Liver (tissue), 9 donors: ENCODE measurements around the gene HHAT. TPM values are rescaled to one million over a fixed set of nuclear protein-coding genes. Genes with fewer than 3 reads are reported as not detected.

Experiments
- DNase-seq: peaks from one replicate; pipeline ENCODE4 v3.0.0-alpha.2; 2017; ENCODE audit warnings: low spot score
- H3K27ac ChIP-seq, 2 donors: one replicate each; pipeline ENCODE4 v1.7.0; 2013; ENCODE audit warnings: inconsistent platforms in 2 of 2, low read length in 2 of 2, control low read depth in 1 of 2, low read depth in 1 of 2, mild to moderate bottlenecking in 1 of 2
- H3K27me3 ChIP-seq, 4 donors: one replicate each; pipeline versions ENCODE4 v1.6.1 to v1.7.0; 2013; ENCODE audit warnings: low read length in 3 of 4, inconsistent platforms in 1 of 4, mild to moderate bottlenecking in 1 of 4, moderate library complexity in 1 of 4; ENCODE audit not compliant: control insufficient read depth in 4 of 4, insufficient read depth in 4 of 4
- H3K36me3 ChIP-seq, 4 donors: one replicate each; pipeline versions ENCODE4 v1.6.1 to v1.7.0; 2013; ENCODE audit warnings: low read length in 3 of 4, mild to moderate bottlenecking in 3 of 4, low read depth in 1 of 4, moderate library complexity in 1 of 4; ENCODE audit not compliant: control insufficient read depth in 4 of 4, insufficient read depth in 3 of 4
- H3K4me1 ChIP-seq, 4 donors: one replicate each; pipeline versions ENCODE4 v1.6.1 to v1.7.0; 2013; ENCODE audit warnings: low read length in 3 of 4, mild to moderate bottlenecking in 3 of 4, moderate library complexity in 1 of 4; ENCODE audit not compliant: control insufficient read depth in 4 of 4, insufficient read depth in 4 of 4
- H3K4me3 ChIP-seq, 3 donors: one replicate each; pipeline versions ENCODE4 v1.6.1 to v1.7.0; 2013; ENCODE audit warnings: low read length in 3 of 3, control low read depth in 1 of 3, low read depth in 1 of 3, mild to moderate bottlenecking in 1 of 3
- H3K9ac ChIP-seq, 2 donors: one replicate each; pipeline ENCODE4 v1.7.0; 2013; ENCODE audit warnings: low read length in 2 of 2, mild to moderate bottlenecking in 2 of 2, moderate library complexity in 2 of 2, control low read depth in 1 of 2, low read depth in 1 of 2
- H3K9me3 ChIP-seq, 4 donors: one replicate each; pipeline versions ENCODE4 v1.6.1 to v1.7.0; 2013; ENCODE audit warnings: low read length in 3 of 4; ENCODE audit not compliant: control insufficient read depth in 4 of 4
- ATF3 ChIP-seq: IDR thresholded peaks from 2 replicates; pipeline ENCODE4 v1.6.1; 2016; ENCODE audit warnings: antibody characterized with exemption
- CTCF ChIP-seq: fragments of 150-350 bp; IDR thresholded peaks from 2 replicates; pipeline ENCODE4 v1.5.1; 2017; ENCODE audit warnings: improper control_type of control experiment, low read depth, low read length; ENCODE audit not compliant: missing input control
- EGR1 ChIP-seq, 2 donors: IDR thresholded peaks; 2 replicates each; pipeline ENCODE4 v1.6.1; 2016 to 2018; ENCODE audit warnings: antibody characterized with exemption in 2 of 2, low read depth in 2 of 2
- FOXA1 ChIP-seq: IDR thresholded peaks from 2 replicates; pipeline ENCODE4 v1.6.1; 2016; ENCODE audit warnings: antibody characterized with exemption
- FOXA2 ChIP-seq: IDR thresholded peaks from 2 replicates; pipeline ENCODE4 v1.6.1; 2016; ENCODE audit warnings: antibody characterized with exemption
- GABPA ChIP-seq, 2 donors: IDR thresholded peaks in 1 of 2; conservative IDR thresholded peaks in 1 of 2; 2 replicates each; pipeline ENCODE4 v1.6.1; 2016; ENCODE audit warnings: antibody characterized with exemption in 2 of 2, mild to moderate bottlenecking in 1 of 2, moderate library complexity in 1 of 2
- HNF4A ChIP-seq, 2 donors: conservative IDR thresholded peaks; 2 replicates each; pipeline ENCODE4 v1.6.1; 2016; ENCODE audit warnings: antibody characterized with exemption in 2 of 2, mild to moderate bottlenecking in 2 of 2
- HNF4G ChIP-seq: IDR thresholded peaks from 2 replicates; pipeline ENCODE4 v1.6.1; 2016; ENCODE audit warnings: antibody characterized with exemption
- JUND ChIP-seq, 2 donors: IDR thresholded peaks; 2 replicates each; pipeline ENCODE4 v1.6.1; 2016; ENCODE audit warnings: antibody characterized with exemption in 2 of 2
- MAX ChIP-seq: IDR thresholded peaks from 2 replicates; pipeline ENCODE4 v1.6.1; 2016; ENCODE audit warnings: antibody characterized with exemption
- NR2F2 ChIP-seq: IDR thresholded peaks from 2 replicates; pipeline ENCODE4 v1.6.1; 2016; ENCODE audit warnings: antibody characterized with exemption
- RAD21 ChIP-seq, 2 donors: IDR thresholded peaks; 2 replicates each; pipeline ENCODE4 v1.6.1; 2016; ENCODE audit warnings: antibody characterized with exemption in 2 of 2, mild to moderate bottlenecking in 2 of 2
- REST ChIP-seq: IDR thresholded peaks from 2 replicates; pipeline ENCODE4 v1.6.1; 2016; ENCODE audit warnings: antibody characterized with exemption, mild to moderate bottlenecking
- RXRA ChIP-seq, 2 donors: IDR thresholded peaks; 2 replicates each; pipeline ENCODE4 v1.6.1; 2017 to 2018; ENCODE audit warnings: antibody characterized with exemption in 2 of 2, mild to moderate bottlenecking in 1 of 2
- SP1 ChIP-seq: IDR thresholded peaks from 2 replicates; pipeline ENCODE4 v1.6.1; 2018; ENCODE audit warnings: antibody characterized with exemption, mild to moderate bottlenecking
- TAF1 ChIP-seq: conservative IDR thresholded peaks from 2 replicates; pipeline ENCODE4 v1.6.1; 2016; ENCODE audit warnings: antibody characterized with exemption, mild to moderate bottlenecking
- YY1 ChIP-seq: IDR thresholded peaks from 2 replicates; pipeline ENCODE4 v1.6.1; 2016; ENCODE audit warnings: antibody characterized with exemption, mild to moderate bottlenecking
- ZBTB33 ChIP-seq: IDR thresholded peaks from 2 replicates; pipeline ENCODE4 v1.6.1; 2016; ENCODE audit warnings: antibody characterized with exemption
- WGBS: extraction: QIAGEN DNeasy Blood & Tissue Kit; methylation state at CpG from one replicate; pipeline ENCODE4 v1.1.7; 2013; 5-methylcytosine and 5-hydroxymethylcytosine counted together
- polyA plus RNA-seq, 2 donors: library from polyadenylated mRNA; stranded (reverse) in 1 of 2; unstranded in 1 of 2; fragments of 200-250 nt in 1 of 2; fragments of >200 nt in 1 of 2; fragmentation: Nextera tagmentation in 1 of 2; extraction: Ambion mirVana in 1 of 2; gene quantifications; one replicate each; pipeline versions ENCODE4 v1.2.1 to v1.2.3, GENCODE V29; 2013 to 2015
- total RNA-seq, 2 donors: library from RNA; depleted of rRNA; stranded (reverse); fragments of >200 nt; gene quantifications; one replicate each; pipeline ENCODE4 v1.2.3, GENCODE V29; 2014
- donor health status: healthy.
- donor health status: healthy.
- donor health status: healthy.
- donor health status: healthy.
- donor health status: healthy.

The HHAT gene
- total and polyA plus RNA-seq, 4 donors = 1.3 to 2.2 (median 1.6) TPM

- Histone ChIP-seq H3K9me3 (no peaks in the 10 kb centered on the region), H3K4me3 (no peak overlapping the region), H3K9ac (no peak overlapping the region), H3K27ac (no peak overlapping the region), H3K4me1 (peaks cover 9 to 30% (median 26%) of the 10 kb centered on the region in 4 donors), H3K36me3 (no peaks in the 10 kb centered on the region), H3K27me3 (no peaks in the 10 kb centered on the region)
- 92% methylated on average over 3 of the region's 3 CpGs for whole genome bisulfite sequencing
- no peak for TF ChIP-seq JUND (IDR thresholded peaks at IDR 0.05)
- TF ChIP-seq MAX = no peak
- TF ChIP-seq NR2F2 = no peak
- TF ChIP-seq SP1 = no peak
- no peak for TF ChIP-seq RXRA (IDR thresholded peaks at IDR 0.05)
- TF ChIP-seq ATF3 = no peak
- DNase-seq = no peak
These were observed 376.4 kb downstream of the HHAT start for GRCh38 chr1:210705086-210705485.

GRCh38 chr1:210706246-210706645, 377.5 kb downstream of the HHAT start:
- Histone ChIP-seq H3K9ac (no peak overlapping the region), H3K27ac (peak overlapping the region; percentile 53 to 74), H3K9me3 (no peaks in the 10 kb centered on the region), H3K4me3 (no peak overlapping the region), H3K4me1 (peaks cover 6 to 26% (median 22%) of the 10 kb centered on the region in 4 donors), H3K36me3 (no peaks in the 10 kb centered on the region), H3K27me3 (no peaks in the 10 kb centered on the region)
- TF ChIP-seq FOXA2 (no peak), RXRA (IDR thresholded peaks at IDR 0.05) (peak in 1 of 2 donors; percentile 39), HNF4G (no peak), GABPA (IDR thresholded peaks at IDR 0.05 in 1 of 2, conservative IDR thresholded peaks at IDR 0.05 in 1 of 2) (no peak), HNF4A (conservative IDR thresholded peaks at IDR 0.05) (peak; percentile 51 to 66), YY1 (peak; percentile 59), RAD21 (IDR thresholded peaks at IDR 0.05) (no peak), MAX (no peak), FOXA1 (no peak), ATF3 (no peak), TAF1 (no peak), REST (peak; percentile 34), SP1 (peak; percentile 53), NR2F2 (no peak), ZBTB33 (no peak), CTCF (no peak), JUND (IDR thresholded peaks at IDR 0.05) (peak; percentile 37 to 83), EGR1 (IDR thresholded peaks at IDR 0.05; ENCODE audit: low read depth in 2 of 2) (no peak)
- WGBS = 55% methylated on average over 3 of the region's 3 CpGs
- DNase-seq = no peak
